PC-9 (cell line): ENCODE results near the gene PEX14. TPM values are rescaled to one million over a fixed set of nuclear protein-coding genes. Genes with fewer than 3 reads are reported as not detected.

Experiments used
- BruUV-seq: library from RNA; stranded (reverse); fragments of 400-500 nt; replicated peaks from 2 replicates; lab custom pipeline; 2021; lab: Mats Ljungman, UMichigan
- CTCF ChIA-PET: fragments of 300-600 bp; sonication (Branson Sonifier 250); formaldehyde crosslinking; loops from one replicate; lab custom pipeline; 2022; ENCODE audit warnings: antibody characterized with exemption; lab: Charles Lee
- POLR2A ChIA-PET: fragments of 300-600 bp; sonication (Branson Sonifier 250); formaldehyde crosslinking; loops from one replicate; lab custom pipeline; 2022; ENCODE audit warnings: antibody characterized with exemption; ENCODE audit not compliant: unreplicated experiment; lab: Charles Lee
- DNase-seq, 2 experiments: peaks; one replicate each; pipeline versions ENCODE4 v3.0.0 to v3.0.0-alpha.2; 2015 to 2022; ENCODE audit warnings: mixed read lengths in 1 of 2
- H2AFZ ChIP-seq: fragments of 200-600 bp; sonication (generic); 2 replicates; pipeline ENCODE4 v1.8.1; 2017; ENCODE audit warnings: antibody characterized with exemption
- H3F3A ChIP-seq: fragments of 200-600 bp; sonication (generic); 2 replicates; pipeline ENCODE4 v1.8.1; 2017; ENCODE audit warnings: antibody characterized with exemption, mild to moderate bottlenecking, low read depth; ENCODE audit not compliant: insufficient read depth
- H3K27ac ChIP-seq: fragments of 200-600 bp; sonication (generic); 2 replicates; pipeline ENCODE4 v1.6.1; 2016; ENCODE audit warnings: mixed run types
- H3K27me3 ChIP-seq: fragments of 200-600 bp; sonication (generic); 2 replicates; pipeline ENCODE4 v1.6.1; 2016; ENCODE audit warnings: low read depth, mixed run types; ENCODE audit not compliant: insufficient read depth
- H3K36me3 ChIP-seq: fragments of 200-600 bp; sonication (generic); 2 replicates; pipeline ENCODE4 v1.6.1; 2016; ENCODE audit warnings: low read depth, mixed run types
- H3K4me1 ChIP-seq: fragments of 200-600 bp; sonication (generic); replicated peaks from 2 replicates; pipeline ENCODE4 v1.6.1; 2016; ENCODE audit warnings: mixed run types; ENCODE audit not compliant: insufficient read depth
- H3K4me2 ChIP-seq: fragments of 200-600 bp; sonication (generic); 2 replicates; pipeline ENCODE4 v1.6.1; 2017; ENCODE audit warnings: mixed run types
- H3K4me3 ChIP-seq: fragments of 200-600 bp; sonication (generic); 2 replicates; pipeline ENCODE4 v1.6.1; 2016; ENCODE audit warnings: mixed run types
- H3K79me2 ChIP-seq: fragments of 200-600 bp; sonication (generic); 2 replicates; pipeline ENCODE4 v1.6.1; 2017; ENCODE audit warnings: low read depth, mixed run types
- H3K9me2 ChIP-seq: fragments of 200-600 bp; sonication (generic); 2 replicates; pipeline ENCODE4 v1.8.1; 2017; ENCODE audit warnings: mild to moderate bottlenecking; ENCODE audit not compliant: insufficient read depth
- H3K9me3 ChIP-seq: fragments of 200-600 bp; sonication (generic); 2 replicates; pipeline ENCODE4 v1.8.1; 2016; ENCODE audit warnings: low read depth; ENCODE audit not compliant: insufficient read depth
- H4K20me1 ChIP-seq: fragments of 200-600 bp; sonication (generic); 2 replicates; pipeline ENCODE4 v1.8.1; 2017; ENCODE audit not compliant: insufficient read depth
- CTCF ChIP-seq: fragments of 200-600 bp; sonication (generic); conservative IDR thresholded peaks from 2 replicates; pipeline ENCODE4 v1.6.1; 2017; ENCODE audit warnings: mixed run types, antibody characterized with exemption, mild to moderate bottlenecking, moderate library complexity
- EZH2 ChIP-seq: fragments of 200-600 bp; sonication (generic); IDR thresholded peaks from 2 replicates; pipeline ENCODE4 v1.8.0; 2017; ENCODE audit warnings: antibody characterized with exemption, low read depth
- intact Hi-C: fragments of 100-400 bp; cut with micrococcal nuclease; formaldehyde crosslinking; loops from one replicate; pipeline ENCODE4 v1.10.0; 2022; ENCODE audit not compliant: unreplicated experiment
- total RNA-seq: library from RNA; stranded (reverse); gene quantifications from 2 replicates; pipeline ENCODE4 v1.2.3, GENCODE V29; 2021

The PEX14 gene
- total RNA-seq, 1 experiment from 2014 or later: 28.3 TPM

GRCh38 chr1:10672343-10673050 is 197.7 kb downstream of the PEX14 start:
- CTCF ChIA-PET: no interaction called here
- intact Hi-C loops: no loop called here
- Histone ChIP-seq H3K4me3 (no peak overlapping the region), H3K9me3 (no peaks in the 10 kb centered on the region), H3K4me2 (no peak overlapping the region), H3K9me2 (no peaks in the 10 kb centered on the region), H2AFZ (no peak overlapping the region), H3F3A (no peaks in the 10 kb centered on the region), H3K36me3 (no peaks in the 10 kb centered on the region), H3K79me2 (no peaks in the 10 kb centered on the region), H3K27ac (no peak overlapping the region), H3K4me1 (no peaks in the 10 kb centered on the region), H3K27me3 (no peaks in the 10 kb centered on the region), H4K20me1 (no peaks in the 10 kb centered on the region)
- DNase-seq: no peak
- TF ChIP-seq CTCF: no peak
- TF ChIP-seq EZH2: no peak
- BruUV-seq: no TSS peak
- POLR2A ChIA-PET: no interaction called here

GRCh38 chr1:10673109-10673711 is 198.5 kb downstream of the PEX14 start:
- no peaks in the 10 kb centered on the region for H3K27me3 ChIP-seq
- BruUV-seq: no TSS peak
- H3K9me3 ChIP-seq: no peaks in the 10 kb centered on the region
- H3K27ac ChIP-seq: no peak overlapping the region
- H3K9me2 ChIP-seq: no peaks in the 10 kb centered on the region
- no peak for DNase-seq
- H3K4me3 ChIP-seq: no peak overlapping the region
- CTCF ChIA-PET: no interaction called here
- H2AFZ ChIP-seq: no peak overlapping the region
- no peaks in the 10 kb centered on the region for H3K79me2 ChIP-seq
- no peak for TF ChIP-seq CTCF
- TF ChIP-seq EZH2: no peak
- intact Hi-C loops: no loop called here
- H3K36me3 ChIP-seq: no peaks in the 10 kb centered on the region
- POLR2A ChIA-PET: no interaction called here
- H3F3A ChIP-seq: no peaks in the 10 kb centered on the region
- H3K4me1 ChIP-seq: no peaks in the 10 kb centered on the region
- H3K4me2 ChIP-seq: no peak overlapping the region
- no peaks in the 10 kb centered on the region for H4K20me1 ChIP-seq

GRCh38 chr1:10674222-10674621 is 199.5 kb downstream of the PEX14 start:
- DNase-seq: no peak
- H4K20me1 ChIP-seq: no peaks in the 10 kb centered on the region
- no peaks in the 10 kb centered on the region for H3K27me3 ChIP-seq
- ChIA-PET CTCF (no interaction called here), POLR2A (no interaction called here)
- no peak overlapping the region for H2AFZ ChIP-seq
- TF ChIP-seq EZH2: no peak
- no peak for TF ChIP-seq CTCF
- H3K9me2 ChIP-seq: no peaks in the 10 kb centered on the region
- no peaks in the 10 kb centered on the region for H3K79me2 ChIP-seq
- no peaks in the 10 kb centered on the region for H3F3A ChIP-seq
- intact Hi-C loops: no loop called here
- no peak overlapping the region for H3K4me3 ChIP-seq
- H3K4me1 ChIP-seq: no peaks in the 10 kb centered on the region
- no peak overlapping the region for H3K4me2 ChIP-seq
- H3K27ac ChIP-seq: no peak overlapping the region
- no TSS peak for BruUV-seq
- no peaks in the 10 kb centered on the region for H3K9me3 ChIP-seq
- no peaks in the 10 kb centered on the region for H3K36me3 ChIP-seq
